Fibroblast of upper back skin (primary cell): ENCODE data around the gene NRG3.

Experiments used
- DNase-seq: peaks from one replicate; pipeline ENCODE4 v3.0.0-alpha.2; 2013

The NRG3 gene

DNA sequence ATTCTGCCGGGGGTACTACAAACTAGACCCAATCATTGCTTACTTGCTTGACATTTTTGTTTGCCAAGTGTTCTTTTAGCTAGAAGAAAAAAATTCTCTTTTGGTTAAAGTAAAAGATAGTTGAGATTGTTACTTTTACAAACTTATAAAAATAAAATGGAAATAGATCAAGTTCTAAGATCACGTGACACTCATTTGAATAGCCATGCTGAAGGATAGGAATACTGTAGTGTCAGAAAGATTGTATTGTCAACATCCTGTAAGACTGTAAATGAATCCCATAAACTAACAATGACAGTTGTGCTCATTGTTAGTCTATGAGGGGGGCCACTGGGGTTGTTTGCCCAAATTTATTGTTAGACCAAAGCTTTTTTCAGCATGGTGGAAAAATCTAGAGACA, 10.5 kb downstream of the NRG3 start:
- DNase-seq = no peak

DNA sequence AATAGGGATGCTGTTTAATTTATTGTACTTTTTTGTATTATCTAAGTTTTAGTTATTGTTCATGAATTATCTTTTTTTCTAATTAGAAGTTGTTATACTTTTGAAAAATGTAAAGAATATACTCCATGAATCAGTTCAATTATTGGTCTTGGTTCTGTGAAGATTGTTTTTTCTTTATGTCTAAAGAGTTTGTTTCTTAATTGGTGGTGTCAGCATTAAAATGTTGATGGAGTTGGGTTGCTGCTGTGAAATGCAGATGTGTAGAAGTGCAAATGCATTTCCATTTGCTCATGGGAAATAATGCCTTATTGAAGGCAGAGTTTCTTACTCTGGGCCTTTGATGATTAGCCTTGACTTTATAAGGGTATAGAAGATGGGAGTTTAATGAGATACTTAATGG, 11.9 kb downstream of the NRG3 start:
- no peak for DNase-seq

DNA sequence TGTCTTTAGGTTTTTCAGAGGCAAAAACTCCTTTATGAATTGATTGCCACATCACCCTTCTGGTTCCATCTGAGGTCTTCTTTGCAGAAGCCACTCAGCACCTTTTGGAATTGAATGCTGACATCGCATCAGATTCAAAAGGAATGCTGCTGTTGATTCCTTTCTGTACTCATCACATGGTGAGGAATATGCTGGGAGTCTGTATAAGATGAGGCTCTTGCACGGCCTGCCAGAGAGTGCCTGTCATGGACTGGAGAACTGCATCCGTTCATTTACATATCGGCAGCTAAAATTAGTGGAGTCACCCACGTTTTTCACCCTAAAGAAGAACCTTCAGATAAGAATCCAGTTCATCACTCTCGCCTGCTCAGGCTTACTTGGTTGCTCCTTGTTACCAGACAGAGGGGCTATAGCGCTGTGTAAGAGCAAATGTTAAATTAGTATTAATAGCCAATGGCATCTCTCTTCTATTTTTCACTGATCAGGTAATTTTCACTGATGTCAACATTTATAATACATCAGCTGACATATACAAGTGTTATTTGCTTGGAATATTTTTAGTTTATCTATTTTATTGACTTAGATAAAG, 14.3 kb downstream of the NRG3 start:
- no peak for DNase-seq

DNA sequence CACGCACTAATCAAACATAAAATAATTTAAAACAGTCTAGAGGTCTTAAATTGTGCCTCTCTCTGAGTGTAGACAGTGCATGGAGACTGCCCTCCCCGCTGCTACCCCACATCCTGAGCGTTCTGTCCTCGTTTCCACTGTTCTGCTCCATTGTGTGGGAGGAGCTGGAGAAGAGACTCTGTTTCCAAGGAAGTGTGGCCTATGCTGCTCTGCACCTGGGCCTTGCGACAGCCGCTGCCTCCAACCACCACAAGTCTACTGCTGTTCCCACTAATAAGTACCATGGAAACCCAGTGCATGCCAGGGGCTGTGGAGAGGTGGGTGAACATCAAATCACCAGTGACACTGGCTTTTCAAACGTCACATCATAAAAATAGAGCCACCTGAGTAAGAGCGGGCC, 19.6 kb downstream of the NRG3 start:
- DNase-seq = no peak

DNA sequence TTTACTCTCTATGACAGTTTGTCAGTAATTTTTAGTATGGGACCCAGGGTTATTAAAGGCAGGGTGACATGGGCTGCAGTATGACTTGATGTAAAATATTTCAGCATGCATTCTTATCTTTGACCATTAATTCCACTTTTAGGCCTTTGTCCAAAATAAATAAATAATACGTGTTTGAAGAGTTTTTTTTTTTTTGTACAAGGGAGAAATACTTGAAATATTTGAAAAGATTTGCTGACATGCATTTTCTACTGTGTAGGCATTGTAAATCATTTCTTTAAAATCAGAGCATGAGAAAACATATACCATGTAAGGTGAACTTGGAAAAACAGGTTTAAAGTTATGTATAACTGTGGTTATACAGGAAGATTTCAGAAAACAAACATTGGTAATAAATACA, 23.5 kb downstream of the NRG3 start:
- DNase-seq = no peak

DNA sequence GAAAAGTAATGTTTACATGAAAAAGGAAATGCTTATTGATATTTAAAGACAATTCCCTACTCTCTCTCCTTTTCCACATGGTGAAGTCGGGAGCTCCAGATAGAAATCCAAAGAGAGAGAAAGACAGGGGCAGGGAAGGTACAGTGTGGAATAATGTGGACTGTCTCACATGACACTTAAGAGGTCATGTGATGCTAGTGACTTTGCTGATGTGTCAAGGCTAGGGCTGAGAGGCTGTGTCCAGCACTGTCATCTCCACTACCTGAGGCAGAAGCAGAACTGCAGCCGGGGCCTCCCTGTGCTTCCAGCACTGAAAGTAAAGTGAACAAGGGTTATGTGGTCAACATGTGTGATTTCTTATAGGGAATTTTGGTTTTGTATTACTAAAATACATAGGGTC, 26.0 kb downstream of the NRG3 start:
- no peak for DNase-seq

DNA sequence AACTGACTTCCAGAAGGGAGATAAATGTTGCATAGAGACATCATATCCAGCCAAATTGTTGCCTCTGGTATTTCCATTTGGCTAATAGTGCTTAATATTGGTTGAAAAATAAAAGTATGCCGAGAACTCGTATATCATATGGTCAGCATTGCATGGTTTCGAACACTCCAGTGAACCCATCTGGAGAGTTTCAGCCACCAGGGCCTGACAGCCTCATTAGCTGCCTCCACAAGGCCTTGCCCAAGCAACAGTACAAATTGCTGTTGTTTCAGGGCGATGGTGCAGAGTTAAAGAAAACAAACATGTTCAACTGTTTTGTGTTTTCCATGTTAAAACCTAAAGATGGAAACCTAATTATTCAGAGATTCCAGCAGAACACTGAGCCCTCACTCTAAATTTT, 28.5 kb downstream of the NRG3 start:
- no peak for DNase-seq

DNA sequence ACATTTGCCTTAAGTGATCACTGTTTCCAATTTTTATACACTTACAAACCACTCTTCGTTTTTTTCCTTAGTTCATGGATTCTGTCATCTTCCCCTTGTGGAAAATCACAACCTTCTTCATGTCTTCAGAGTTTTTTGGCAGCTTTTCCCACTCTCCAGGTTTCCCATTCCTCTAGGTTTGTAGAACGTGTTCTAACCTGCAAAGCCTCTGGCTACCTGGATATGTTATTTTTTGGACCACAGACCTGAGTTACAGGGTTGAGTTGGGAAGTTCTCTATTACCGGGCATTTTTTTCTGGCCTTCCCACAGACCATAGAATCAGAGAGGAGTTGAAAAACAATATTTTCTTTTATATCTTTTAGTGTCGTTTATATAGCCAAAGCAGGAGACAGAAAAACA, 30.2 kb downstream of the NRG3 start:
- no peak for DNase-seq

DNA sequence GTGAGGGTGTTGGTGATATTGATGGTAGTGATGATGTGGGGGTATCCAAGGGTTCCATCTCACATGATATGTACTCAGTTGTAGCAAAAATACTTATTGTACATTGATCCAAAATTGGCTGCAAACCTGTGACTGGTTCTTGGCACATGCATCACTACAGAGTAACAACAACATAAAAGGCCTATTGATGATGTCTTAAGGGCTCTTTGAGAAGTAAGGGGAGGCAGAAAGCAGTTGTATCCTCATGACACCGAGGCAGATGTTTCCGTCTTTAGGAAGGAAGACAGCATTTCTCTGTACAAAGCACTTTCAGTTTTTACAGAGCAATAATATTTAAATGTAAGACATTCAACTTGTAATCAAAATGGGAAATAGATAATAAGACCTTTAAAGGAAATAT, 34.5 kb downstream of the NRG3 start:
- DNase-seq = no peak

DNA sequence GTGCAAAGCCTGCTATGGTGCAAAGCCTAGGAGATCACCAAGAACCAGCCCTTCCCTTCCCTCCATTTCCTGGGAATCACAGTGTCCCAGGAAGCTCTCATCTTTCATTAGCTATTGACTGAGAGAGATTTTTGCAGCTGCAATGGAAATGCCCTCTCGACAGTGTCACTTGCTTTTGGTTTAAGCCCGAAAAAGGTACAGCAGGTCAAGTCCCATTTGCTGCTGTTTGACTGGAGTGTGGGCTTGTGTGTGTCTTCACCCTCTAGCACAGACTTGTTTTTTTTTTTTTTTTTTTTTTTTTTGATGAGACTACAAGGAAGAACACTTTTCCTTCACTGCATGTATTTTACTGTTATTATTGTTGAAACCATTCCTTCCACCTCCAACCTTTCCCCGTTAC, 36.3 kb downstream of the NRG3 start:
- no peak for DNase-seq

DNA sequence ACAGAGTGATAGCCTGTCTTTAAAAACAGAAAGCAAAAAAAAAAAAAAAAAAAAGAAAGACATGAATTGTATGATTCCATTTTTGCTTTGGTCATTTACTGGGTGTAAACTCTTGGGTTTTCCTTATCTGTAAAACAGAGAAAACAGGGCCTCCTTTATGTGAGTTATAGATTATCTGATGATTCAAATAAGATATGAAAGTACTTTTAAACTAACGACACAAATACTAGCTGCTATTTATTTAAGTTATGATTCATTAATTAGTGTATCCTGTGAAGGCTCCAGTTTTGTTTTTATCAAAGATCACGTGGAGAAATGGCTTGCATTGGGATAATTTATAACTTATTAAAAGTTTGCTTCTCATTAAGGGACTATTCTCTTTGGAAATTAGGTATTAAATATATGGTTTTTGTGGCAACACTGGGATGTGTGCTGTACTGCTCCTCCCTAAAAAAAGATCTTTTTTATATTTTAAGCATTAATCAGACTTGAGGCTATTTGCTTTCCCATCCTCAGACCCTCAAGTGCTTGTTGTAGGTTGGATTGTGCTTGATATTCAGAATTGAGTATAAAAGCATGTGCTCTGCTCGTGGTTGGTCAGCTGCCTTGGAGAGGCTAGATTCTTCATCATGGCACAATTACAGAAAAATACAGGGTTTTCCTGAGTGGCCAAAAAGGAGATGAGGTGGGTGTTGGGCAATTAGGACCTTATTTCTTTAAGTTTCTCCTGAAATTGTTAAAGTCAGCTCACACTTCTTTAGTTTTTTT, 39.9 kb downstream of the NRG3 start:
- DNase-seq = no peak

DNA sequence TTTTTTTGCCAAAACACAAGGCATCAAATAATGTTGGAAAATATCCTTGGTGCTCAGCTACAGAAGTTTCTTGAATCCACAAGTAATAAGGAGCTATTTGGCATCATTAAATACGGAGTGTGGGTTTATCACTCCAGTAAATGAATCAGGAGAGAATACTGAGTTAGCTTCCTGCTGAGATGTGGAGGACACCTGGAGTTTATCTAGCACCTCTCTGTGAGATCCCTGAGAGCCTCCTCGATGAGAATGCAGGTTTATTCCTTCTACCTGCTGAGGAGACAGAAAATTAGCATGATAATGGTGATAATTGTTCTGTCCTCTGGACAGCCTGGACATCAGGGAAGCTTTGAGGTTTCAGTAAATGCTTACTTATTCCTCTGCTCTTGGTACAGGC, 40.5 kb downstream of the NRG3 start:
- no peak for DNase-seq

DNA sequence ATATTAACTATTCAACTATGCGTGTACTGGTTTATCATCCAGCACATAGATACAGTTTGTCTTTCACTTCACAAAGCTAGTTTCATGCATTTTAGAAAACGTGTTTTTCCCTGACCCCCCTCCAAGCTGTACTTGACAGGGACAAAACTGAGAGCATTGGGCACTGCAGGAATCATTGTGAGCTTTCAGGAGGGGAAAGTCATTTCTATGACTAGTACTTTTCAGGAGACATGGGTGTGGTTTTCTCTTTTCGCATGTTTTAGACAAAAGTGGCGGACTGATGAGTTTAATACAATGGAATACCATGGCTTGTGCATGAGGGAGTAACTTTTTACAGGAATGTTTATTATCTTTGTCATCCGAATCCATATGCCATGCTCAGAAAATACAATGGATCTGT, 42.7 kb downstream of the NRG3 start:
- no peak for DNase-seq

DNA sequence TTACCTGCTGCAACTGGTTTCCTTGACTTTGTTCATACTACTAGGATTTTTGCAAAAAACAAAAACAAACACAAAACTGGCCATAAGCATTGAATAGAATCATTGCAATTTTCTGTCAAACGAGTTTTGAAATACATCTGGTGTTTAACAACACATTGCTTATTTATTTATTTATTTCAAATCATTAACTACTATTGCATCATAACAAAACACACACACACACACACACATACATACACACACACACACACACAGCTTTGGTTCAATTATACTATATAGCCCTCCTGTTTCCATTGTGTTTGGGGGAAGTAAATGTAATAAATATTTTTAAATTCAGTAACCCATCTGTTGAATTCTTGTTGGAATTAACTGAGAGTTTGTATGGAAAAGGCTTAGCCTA, 43.8 kb downstream of the NRG3 start:
- DNase-seq = no peak

DNA sequence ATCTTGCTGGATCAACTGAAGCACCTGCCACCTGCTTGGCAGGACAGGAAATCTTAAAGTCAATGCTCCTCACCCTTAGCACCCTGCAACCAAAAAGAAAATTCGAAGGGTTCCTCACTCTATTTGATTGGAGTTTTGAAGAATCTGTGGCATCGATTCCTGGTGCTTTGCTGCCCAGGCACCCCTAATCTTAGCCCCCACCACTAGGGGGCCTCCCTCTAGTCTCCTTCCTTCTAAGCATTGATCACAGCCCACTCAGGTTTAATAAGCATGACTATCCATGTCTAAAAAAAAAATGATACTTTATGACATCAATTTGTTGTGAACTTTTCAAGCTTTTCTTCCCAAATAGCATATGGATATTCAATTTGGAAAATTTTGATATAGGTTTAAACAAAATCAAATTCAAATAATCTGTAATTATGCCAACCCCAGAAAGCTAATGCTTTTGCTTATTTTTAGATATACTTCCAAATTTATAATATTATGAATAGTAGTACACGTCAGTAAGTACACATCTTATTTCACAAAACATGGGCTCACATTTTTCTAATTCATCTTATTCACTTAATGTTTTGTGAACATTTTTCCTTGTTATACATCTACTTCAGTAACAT, 45.3 kb downstream of the NRG3 start:
- DNase-seq = no peak

DNA sequence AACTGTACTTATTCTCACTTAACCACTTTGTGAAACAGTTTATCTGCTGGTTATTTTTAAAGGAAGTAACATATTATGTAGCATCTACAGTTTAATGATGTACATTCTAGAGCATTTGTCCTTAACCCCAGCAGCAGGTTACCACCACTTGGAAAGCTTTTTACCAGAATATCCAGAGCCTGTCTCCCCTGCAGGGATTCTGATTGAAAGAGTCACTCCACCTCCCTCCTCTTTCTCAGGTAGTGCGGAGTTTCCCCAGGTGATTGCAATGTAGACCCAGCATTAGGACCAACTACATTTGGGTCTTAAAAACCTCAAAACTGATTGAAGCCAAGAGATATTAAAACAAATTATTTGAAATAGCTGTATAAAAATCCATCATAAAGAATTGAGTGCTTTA, 53.1 kb downstream of the NRG3 start:
- DNase-seq = no peak

DNA sequence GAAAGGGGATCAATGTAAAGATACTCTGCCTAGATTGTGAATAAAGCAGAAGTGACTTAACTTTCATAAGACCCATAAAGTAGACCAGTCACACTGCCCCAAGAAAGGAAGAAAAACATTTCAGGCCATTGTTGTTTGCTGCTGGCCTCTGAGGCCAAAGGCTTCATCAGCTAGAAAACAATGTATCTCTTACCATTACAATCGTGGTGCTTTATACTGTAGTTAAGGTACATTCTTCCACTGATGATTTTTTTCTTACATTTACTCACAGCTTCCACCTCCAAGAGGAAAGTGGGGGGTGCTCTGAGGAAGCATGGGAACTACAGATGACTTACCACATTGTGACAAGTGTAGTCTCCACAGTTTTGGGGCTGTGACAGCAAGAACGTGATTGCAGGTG, 68.6 kb downstream of the NRG3 start:
- DNase-seq = no peak

DNA sequence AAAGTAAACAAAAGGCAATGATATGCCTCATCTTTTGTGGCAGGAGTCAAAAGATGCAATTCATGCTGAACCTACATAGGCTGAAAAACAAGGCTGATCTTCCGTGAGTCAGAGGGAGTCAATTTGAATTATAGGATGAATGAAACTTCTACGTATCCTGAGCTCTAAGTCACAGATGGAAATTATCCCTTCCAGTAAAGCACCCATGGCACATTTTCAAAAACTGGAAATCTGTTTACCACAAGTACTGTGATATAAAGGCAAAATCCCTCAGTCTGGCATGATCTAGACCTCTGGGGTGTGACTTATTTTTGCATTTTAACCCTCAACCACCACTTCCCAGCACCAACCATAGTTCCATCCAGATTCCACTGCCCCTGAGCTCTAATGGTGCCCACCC, 69.6 kb downstream of the NRG3 start:
- DNase-seq = no peak

DNA sequence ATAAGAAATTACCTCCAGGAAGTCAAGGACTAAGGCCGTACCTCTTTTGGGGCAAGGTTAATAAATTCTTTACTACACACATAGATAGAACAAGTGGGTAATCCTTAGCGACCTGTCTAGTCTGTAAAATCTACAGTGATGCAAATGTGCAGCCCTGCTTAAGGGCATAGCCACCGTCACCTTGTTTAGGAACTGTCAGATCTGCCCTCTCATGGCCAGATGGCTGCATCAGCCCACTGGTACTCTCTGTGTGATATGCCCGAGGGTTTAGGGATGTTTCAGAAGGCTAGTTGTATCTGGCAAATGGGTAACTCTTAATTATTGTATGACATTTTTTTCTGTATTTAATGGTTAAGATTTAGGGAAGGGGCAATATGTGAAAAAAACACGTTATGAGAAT, 74.3 kb downstream of the NRG3 start:
- no peak for DNase-seq

DNA sequence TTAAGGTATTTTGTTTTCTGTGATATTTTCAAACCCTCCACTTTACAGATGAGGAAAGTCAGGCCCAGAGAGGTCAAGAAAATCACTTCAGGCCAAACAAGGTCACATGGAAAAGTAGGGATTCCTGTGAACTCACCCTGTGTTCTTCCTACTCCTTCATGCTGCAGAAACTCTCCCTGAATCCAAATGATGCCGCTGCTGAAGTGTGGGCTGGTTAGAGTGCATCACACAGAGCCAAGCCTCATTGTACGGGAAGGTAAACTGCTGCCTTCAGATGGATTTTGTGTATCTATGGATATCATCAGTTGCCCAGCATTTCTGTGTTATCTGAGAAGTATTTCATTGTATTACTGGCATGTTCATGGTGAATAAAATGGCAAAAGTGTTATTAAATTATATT, 75.4 kb downstream of the NRG3 start:
- DNase-seq = no peak

DNA sequence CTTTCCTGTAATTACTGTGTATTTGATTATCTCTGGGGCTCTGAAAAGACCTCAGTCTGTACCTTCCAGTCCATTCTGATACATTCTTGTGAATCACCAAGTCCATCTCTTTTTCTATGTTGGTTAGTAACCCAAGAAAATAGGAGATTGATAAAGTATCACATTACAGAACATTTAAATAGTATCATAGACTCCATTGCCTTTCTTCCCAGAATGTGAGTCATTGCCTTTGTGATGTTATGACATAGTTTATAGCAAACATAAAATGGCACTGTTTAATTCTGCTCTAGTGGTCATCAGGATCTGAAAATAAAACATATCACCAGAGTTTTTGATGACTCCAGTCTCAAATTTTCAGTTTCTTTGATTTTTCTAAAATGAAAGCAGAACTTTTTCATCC, 78.4 kb downstream of the NRG3 start:
- DNase-seq = no peak

DNA sequence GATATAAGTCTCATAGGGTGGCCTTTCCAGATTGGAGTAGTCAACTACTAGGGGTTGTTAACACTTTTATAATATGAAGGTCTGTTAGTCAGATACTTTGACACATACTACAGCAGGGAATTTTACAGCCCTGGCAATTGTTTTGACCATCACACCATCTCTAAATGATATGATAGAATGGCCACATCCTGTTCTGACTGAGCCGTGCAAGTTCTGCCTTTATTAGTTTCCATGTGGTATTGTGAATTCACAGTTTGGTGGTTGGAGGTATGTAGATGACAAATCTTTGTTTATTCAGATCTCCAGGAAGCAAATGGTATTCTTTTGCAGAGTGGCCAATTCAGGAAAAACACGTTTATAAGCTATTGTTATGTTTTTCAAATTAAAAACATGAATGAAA, 83.0 kb downstream of the NRG3 start:
- no peak for DNase-seq

DNA sequence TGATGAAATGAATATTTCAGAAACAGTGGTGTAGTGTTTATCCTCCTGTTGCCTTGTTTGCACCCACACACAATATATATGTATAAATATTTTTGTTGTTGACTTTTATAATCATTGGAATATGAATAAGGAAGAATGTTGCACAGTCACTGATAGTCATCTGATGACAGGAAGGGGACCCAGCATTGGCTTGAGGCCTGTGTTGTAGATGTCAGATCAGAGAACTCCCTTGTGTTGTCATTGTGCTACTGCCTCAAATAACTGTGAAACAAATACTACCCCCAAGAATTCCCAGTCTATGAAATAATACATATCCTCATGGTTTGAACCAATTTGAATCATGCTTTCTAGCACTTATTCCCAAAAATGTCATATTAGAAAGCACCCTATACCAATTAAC, 84.0 kb downstream of the NRG3 start:
- no peak for DNase-seq

DNA sequence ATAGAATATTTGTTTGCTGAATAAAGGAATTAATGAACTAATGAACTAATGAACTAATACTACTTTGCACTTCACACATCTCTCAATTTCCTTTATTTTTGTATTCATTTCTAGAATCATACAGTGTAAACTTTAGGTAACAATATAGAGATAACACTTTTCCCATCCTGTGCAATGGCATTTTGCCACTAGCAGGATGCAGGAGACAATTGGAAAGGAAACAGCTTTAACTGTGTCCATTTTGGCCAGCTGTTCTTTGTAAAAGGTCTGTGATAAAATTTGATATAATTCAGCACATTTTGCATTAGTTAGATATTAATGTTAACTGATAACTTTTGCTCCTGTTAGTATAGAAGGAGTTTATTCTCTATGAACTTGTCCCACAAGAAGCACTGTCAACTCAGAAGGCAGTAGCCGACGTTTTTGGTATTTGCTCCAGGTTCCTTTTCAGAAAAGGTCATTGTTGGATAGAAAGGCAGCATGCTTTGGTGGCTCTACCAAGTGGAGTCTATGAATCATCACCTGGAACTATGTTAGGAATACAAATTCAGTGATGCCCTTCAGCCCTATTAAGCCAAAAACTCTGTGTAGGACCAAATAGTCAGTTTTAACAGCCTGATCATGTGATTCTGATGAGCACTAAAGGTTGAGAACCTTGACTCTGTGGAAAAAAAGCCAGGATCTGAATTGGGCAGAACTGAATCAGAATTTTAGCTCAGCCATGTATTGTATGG, 86.6 kb downstream of the NRG3 start:
- DNase-seq = no peak
